AG04450 (cell line): ENCODE data around the gene MECP2. TPM values are rescaled to one million over a fixed set of nuclear protein-coding genes. Genes with fewer than 3 reads are reported as not detected.

ENCODE experiments used
- CTCF ChIA-PET: fragments of 300-600, 350-600 bp; formaldehyde crosslinking; extraction: SDS; loops from one replicate; lab custom pipeline; 2022; ENCODE audit warnings: antibody characterized with exemption, inconsistent platforms; lab: Charles Lee
- POLR2A ChIA-PET: fragments of 350-600 bp; formaldehyde crosslinking; extraction: SDS; loops from one replicate; lab custom pipeline; 2021; ENCODE audit warnings: antibody characterized with exemption, inconsistent platforms; lab: Yijun Ruan, JAX
- DNase-seq: peaks from one replicate; pipeline ENCODE4 v3.0.0-alpha.2; 2011; ENCODE audit warnings: low read depth, low spot score
- H3K27ac ChIP-seq: one replicate; pipeline ENCODE4 v1.5.1; 2012; ENCODE audit warnings: low read depth, low read length, control low read depth
- H3K27me3 ChIP-seq: one replicate; pipeline ENCODE4 v1.6.0; 2012; ENCODE audit warnings: low read length; ENCODE audit not compliant: control insufficient read depth, insufficient read depth
- H3K4me3 ChIP-seq: 2 replicates; pipeline ENCODE4 v1.5.1; 2011; ENCODE audit warnings: mild to moderate bottlenecking, low read depth, low read length, control low read depth
- H3K9me3 ChIP-seq: 2 replicates; pipeline ENCODE4 v1.5.1; 2012; ENCODE audit warnings: low read length; ENCODE audit not compliant: control insufficient read depth, insufficient read depth
- polyA plus RNA-seq: library from polyadenylated mRNA; depleted of rRNA; stranded (reverse); fragments of >200 nt; gene quantifications from 2 replicates; pipeline ENCODE4 v1.2.3, GENCODE V29; 2011
- TF ChIP-seq, protein P1 (sequence below): IDR thresholded peaks from 2 replicates; pipeline ENCODE4 v1.5.1; 2011; ENCODE audit warnings: low read depth, low read length, control low read depth, inconsistent platforms

MECP2 gene
- polyA plus RNA-seq, 1 experiment, result 12.8 TPM

DNA sequence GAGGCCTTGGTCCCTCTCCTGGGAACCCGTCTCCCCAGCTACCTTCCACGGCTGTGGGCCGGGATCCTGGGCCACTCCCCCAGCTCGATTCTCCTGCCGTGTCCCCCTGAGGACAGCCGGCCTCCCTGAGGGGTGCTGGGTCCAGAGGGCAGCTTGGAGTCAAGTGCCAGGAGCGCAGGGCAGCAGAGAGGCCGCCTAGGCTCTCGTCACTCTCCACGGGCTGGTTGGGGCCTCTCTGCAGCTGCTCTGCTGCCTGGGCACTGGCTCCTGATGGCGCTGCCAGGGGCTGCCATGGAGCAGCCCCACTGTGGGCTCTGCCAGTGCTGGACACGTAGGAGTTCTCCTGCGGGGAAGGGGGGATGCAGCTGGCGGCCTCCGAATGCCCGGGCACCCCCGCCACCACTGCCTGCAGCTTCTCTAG, 84.5 kb downstream of the MECP2 start:
- ChIA-PET POLR2A (interaction anchor here (1.0 to 1.2 kb wide), 2 partner anchors 28 to 358 kb away, joined by 3 read pairs; no protein-coding TSS in a partner anchor), CTCF (interaction anchor here (1.0 to 1.9 kb wide), 6 partner anchors 9 to 58 kb away, joined by 3 to 10 read pairs (median 6); partner anchors contain the start of gene HCFC1)
- no peaks in the 10 kb centered on the region for H3K9me3 ChIP-seq
- DNase-seq, result no peak
- H3K27me3 ChIP-seq, result no peaks in the 10 kb centered on the region
- H3K27ac ChIP-seq, result no peak overlapping the region
- no peak overlapping the region for H3K4me3 ChIP-seq
- TF ChIP-seq, protein P1, sequence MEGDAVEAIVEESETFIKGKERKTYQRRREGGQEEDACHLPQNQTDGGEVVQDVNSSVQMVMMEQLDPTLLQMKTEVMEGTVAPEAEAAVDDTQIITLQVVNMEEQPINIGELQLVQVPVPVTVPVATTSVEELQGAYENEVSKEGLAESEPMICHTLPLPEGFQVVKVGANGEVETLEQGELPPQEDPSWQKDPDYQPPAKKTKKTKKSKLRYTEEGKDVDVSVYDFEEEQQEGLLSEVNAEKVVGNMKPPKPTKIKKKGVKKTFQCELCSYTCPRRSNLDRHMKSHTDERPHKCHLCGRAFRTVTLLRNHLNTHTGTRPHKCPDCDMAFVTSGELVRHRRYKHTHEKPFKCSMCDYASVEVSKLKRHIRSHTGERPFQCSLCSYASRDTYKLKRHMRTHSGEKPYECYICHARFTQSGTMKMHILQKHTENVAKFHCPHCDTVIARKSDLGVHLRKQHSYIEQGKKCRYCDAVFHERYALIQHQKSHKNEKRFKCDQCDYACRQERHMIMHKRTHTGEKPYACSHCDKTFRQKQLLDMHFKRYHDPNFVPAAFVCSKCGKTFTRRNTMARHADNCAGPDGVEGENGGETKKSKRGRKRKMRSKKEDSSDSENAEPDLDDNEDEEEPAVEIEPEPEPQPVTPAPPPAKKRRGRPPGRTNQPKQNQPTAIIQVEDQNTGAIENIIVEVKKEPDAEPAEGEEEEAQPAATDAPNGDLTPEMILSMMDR, result no peak

DNA sequence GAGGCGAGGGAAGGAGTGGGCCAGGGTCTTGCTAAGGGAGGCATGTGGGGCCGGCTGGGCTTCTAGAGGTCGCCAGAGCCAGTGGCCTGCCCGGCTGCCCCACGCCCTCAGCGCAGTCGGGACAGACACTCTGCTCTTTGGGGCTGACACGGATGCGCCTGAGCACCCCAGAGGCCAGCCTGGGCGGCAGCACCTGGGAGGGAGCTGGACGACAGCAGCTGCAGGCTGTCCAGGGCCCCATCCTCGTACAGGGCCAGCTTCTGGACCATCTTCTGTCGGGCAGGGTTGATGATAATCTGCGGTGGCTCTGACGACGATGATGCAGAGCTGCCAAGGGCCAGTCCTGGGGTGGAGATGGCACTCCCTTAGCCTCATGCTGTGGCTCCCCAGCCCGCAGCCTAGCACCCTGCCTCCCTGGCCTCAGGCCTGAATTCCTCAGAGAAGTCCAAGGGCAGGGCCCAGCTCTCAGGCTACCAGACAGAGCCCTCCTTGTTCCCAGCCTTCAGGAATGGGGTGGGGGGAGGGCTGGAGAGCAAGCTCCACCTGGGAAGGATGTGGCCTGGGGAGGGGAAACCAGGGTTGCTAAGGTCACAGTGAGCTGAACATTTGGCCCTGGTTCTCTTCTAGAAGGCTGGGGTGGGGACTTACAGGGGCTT, 85.1 kb downstream of the MECP2 start:
- ChIA-PET CTCF (interaction anchor here (1.0 to 1.9 kb wide), 5 partner anchors 9 to 41 kb away, joined by 3 to 10 read pairs (median 6); partner anchors contain the start of gene HCFC1), POLR2A (no interaction called here)
- H3K27me3 ChIP-seq, result no peaks in the 10 kb centered on the region
- H3K27ac ChIP-seq, result no peak overlapping the region
- no peaks in the 10 kb centered on the region for H3K9me3 ChIP-seq
- TF ChIP-seq, protein P1, result no peak
- DNase-seq, result no peak
- H3K4me3 ChIP-seq, result no peak overlapping the region

DNA sequence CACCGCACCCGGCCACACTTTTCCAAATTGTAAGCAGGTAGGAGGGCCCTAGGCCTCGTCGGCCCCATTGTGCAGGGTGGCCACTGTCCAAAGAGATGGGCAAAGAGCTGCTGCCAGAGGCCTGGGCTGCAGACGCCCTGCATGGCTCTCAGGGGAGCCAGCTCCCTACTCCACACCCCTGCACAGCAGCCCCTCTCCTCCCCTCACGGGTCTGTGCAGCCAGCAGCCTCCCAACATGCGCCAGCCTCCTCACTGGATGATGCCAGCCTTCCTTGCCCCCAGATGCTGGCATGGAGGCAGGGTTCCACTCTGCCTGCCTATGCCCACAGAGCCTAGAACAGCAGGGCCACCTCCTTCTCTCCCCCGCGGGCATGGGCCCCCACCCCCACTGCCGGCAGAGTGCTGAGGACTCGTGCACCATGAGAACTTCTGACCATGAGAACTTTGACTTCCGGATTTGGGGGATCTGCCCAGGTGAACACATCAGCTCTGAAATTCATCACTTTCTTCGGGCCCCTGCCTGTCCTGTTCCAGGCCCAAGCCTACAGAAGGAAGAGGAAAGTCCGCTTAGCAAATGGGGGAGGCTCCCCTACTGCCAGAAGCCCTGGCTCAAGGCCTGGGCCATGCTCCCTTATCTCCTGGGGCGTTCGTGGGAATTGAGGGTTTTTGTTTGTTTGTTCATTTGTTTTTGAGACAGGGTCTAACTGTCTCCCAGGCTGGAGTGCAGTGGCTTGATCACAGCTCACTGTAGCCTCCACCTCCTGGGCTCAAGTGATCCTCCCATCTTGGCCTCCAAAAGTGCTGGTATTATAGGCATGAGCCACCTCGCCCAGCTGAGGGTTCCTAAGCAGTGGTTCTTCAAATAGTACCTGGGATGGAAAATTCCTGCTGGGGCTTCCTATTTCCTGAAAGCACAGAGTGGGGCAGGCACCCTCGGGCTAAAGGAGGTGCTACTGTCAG, 85.9 kb downstream of the MECP2 start:
- Histone ChIP-seq H3K9me3 (no peaks in the 10 kb centered on the region), H3K27ac (no peak overlapping the region), H3K4me3 (no peak overlapping the region), H3K27me3 (no peaks in the 10 kb centered on the region)
- TF ChIP-seq, protein P1, result no peak
- DNase-seq, result no peak
- CTCF ChIA-PET, result interaction anchor here (1.1 kb wide), 1 partner anchor 8 kb away, joined by 3 read pairs; no protein-coding TSS in a partner anchor
- POLR2A ChIA-PET, result no interaction called here

DNA sequence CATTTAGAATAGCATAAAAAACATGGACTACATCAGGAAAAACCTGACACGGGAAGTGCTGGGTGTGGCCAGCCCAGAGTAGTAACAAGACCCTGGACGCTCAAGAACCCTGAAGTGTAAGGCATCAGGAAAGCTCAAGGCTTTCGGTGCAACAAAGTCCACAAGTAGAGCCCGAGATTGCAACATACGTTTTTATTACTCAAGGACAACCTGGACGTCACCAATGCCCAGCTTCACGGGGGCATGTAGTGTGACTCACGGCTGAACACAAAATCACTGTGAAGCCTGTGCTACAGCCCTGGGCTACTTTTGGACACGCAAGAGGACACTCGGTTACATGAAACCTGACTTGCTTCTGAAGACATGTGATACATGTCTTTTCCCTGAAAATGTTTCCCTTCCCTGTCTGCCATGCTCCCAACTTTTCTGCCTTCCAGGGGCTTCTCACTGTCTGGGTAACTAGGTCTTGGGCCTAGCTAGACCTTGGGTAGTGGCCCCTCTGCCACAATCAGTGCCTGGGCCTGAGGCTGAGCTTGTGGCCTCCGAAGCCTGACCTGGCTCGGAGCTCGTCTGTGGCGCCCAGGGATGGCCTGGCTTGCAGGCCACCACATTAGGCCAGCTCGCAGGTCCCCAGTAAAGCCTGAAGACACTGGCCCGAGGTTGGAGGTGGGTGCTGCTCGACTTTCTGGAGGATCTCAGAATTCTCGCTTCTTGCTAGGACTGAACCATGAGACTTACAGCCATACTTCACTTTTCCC, 87.0 kb downstream of the MECP2 start:
- Histone ChIP-seq H3K4me3 (no peak overlapping the region), H3K27me3 (no peaks in the 10 kb centered on the region), H3K9me3 (no peaks in the 10 kb centered on the region), H3K27ac (no peak overlapping the region)
- no peak for DNase-seq
- ChIA-PET CTCF (no interaction called here), POLR2A (no interaction called here)
- TF ChIP-seq, protein P1, result no peak
